Stimulated activated CD4-positive, alpha-beta T cell treated with anti-CD3 and anti-CD28 coated beads, Interleukin-12 subunit alpha, Interleukin-12 subunit beta, amount 100 ng/mL, for 4 hours (primary cell): ENCODE data around the gene NAB2.

Experiments
- DNase-seq: peaks from one replicate; pipeline ENCODE4 v3.0.0-alpha.2; 2020

Gene NAB2

GRCh38 chr12:57135527-57136326 is 46.8 kb downstream of the NAB2 start:
- no peak for DNase-seq

- DNase-seq = no peak
Measured at GRCh38 chr12:57138526-57139272, 49.8 kb downstream of the NAB2 start.

GRCh38 chr12:57139796-57140649 is 51.1 kb downstream of the NAB2 start:
- no peak for DNase-seq

GRCh38 chr12:57141249-57141648 is 52.3 kb downstream of the NAB2 start:
- DNase-seq = no peak

- no peak for DNase-seq
Measured at GRCh38 chr12:57142121-57142520, 53.2 kb downstream of the NAB2 start.

GRCh38 chr12:57142727-57143126 is 53.8 kb downstream of the NAB2 start:
- DNase-seq = no peak

- no peak for DNase-seq
Measured at GRCh38 chr12:57143454-57143853, 54.5 kb downstream of the NAB2 start.
